ENCODE data around the gene EPG5. TPM values are rescaled to one million over a fixed set of nuclear protein-coding genes. Genes with fewer than 3 reads are reported as not detected.

Gene EPG5
- total RNA-seq: 10 to 100 TPM; 24.3 to 42.2 (median 35.6) TPM

GRCh38 chr18:45967007-45967706 is at the start of gene EPG5:
EPG5 (minus strand) TSS chr18:45967329; CDS start chr18:45967239, 90 bp downstream.
- Histone ChIP-seq H3K36me3 (no peaks in the 10 kb centered on the region), H3K27me3 (no peaks in the 10 kb centered on the region), H3K27ac (peak within 1 kb of the TSS; percentile 78 to 86 (median 82)), H3K4me1 (peaks cover 0 to 32% (median 9%) of the 10 kb centered on the region in 4 donors), H3K4me3 (peak within 1 kb of the TSS; percentile 70 to 94 (median 80)), H3K9me3 (no peaks in the 10 kb centered on the region)
- peak; percentile 97 for DNase-seq
- intact Hi-C loops (cut with DNase I; ENCODE audit: low total_unique reads): no loop called here
- WGBS, 2 donors (ENCODE audit: low coverage in 1 of 2): 0 to 1% methylated on average over 4 to 47 of the region's 50 CpGs
- in situ Hi-C loops (cut with MboI; ENCODE audit: low pct_ligation_motif_present in 1 of 4, low pct_unique_long_range_greater_than_20kb in 1 of 4, low sequenced_read_pairs in 3 of 4): loop anchor here in 2 of 4 donors (10.0 to 25.0 kb wide), 2 partner anchors 108 to 120 kb away; partner anchors contain the start of genes ATP5F1A (in 1 of the 2) and PSTPIP2 (in 1 of the 2)
- TF ChIP-seq POLR2AphosphoS5 (IDR thresholded peaks at IDR 0.05) (peak; percentile 76 to 88 (median 84)), POLR2A (IDR thresholded peaks at IDR 0.05) (peak; percentile 52), CTCF (IDR thresholded peaks at IDR 0.05) (no peak)

- WGBS, 2 donors (ENCODE audit: low coverage in 1 of 2): 52 to 74% methylated on average over 2 to 5 of the region's 5 CpGs
These were observed 46.5 kb upstream of the EPG5 start for GRCh38 chr18:46013484-46014189.

GRCh38 chr18:46010676-46011075 is 43.5 kb upstream of the EPG5 start:
- no peaks in the 10 kb centered on the region for H3K27me3 ChIP-seq
- DNase-seq: no peak
- no peak overlapping the region for H3K4me3 ChIP-seq
- peaks cover 0 to 3% (median 0%) of the 10 kb centered on the region in 4 donors for H3K36me3 ChIP-seq
- no peaks in the 10 kb centered on the region for H3K4me1 ChIP-seq
- in situ Hi-C loops (cut with MboI; ENCODE audit: low pct_ligation_motif_present in 1 of 4, low pct_unique_long_range_greater_than_20kb in 1 of 4, low sequenced_read_pairs in 3 of 4): no loop called here
- no peaks in the 10 kb centered on the region for H3K9me3 ChIP-seq
- intact Hi-C loops (cut with DNase I; ENCODE audit: low total_unique reads): no loop called here
- WGBS, 2 donors (ENCODE audit: low coverage in 1 of 2): 91% methylated on average over 4 of the region's 4 CpGs; no CpG with 5 or more reads in 1 of the 2 donors
- no peak for TF ChIP-seq POLR2A (IDR thresholded peaks at IDR 0.05)
- TF ChIP-seq EP300 (IDR thresholded peaks at IDR 0.05; ENCODE audit: low read depth): no peak
- no peak for TF ChIP-seq CTCF (IDR thresholded peaks at IDR 0.05)
- TF ChIP-seq POLR2AphosphoS5 (IDR thresholded peaks at IDR 0.05): no peak
- no peak overlapping the region for H3K27ac ChIP-seq

More at GRCh38 chr18:46013484-46014189, 46.5 kb upstream of the EPG5 start:
- no peak overlapping the region for H3K27ac ChIP-seq
- no peaks in the 10 kb centered on the region for H3K27me3 ChIP-seq
- no peaks in the 10 kb centered on the region for H3K9me3 ChIP-seq
- H3K36me3 ChIP-seq: peaks cover 0 to 3% (median 0%) of the 10 kb centered on the region in 4 donors
- intact Hi-C loops (cut with DNase I; ENCODE audit: low total_unique reads): no loop called here
- no peak for DNase-seq
- no peak for TF ChIP-seq POLR2A (IDR thresholded peaks at IDR 0.05)
- TF ChIP-seq POLR2AphosphoS5 (IDR thresholded peaks at IDR 0.05): no peak
- no peak for TF ChIP-seq EP300 (IDR thresholded peaks at IDR 0.05; ENCODE audit: low read depth)
- TF ChIP-seq CTCF (IDR thresholded peaks at IDR 0.05): no peak
- in situ Hi-C loops (cut with MboI; ENCODE audit: low pct_ligation_motif_present in 1 of 4, low pct_unique_long_range_greater_than_20kb in 1 of 4, low sequenced_read_pairs in 3 of 4): no loop called here
- H3K4me3 ChIP-seq: no peak overlapping the region
- no peaks in the 10 kb centered on the region for H3K4me1 ChIP-seq

GRCh38 chr18:46010050-46010449 is 42.9 kb upstream of the EPG5 start:
- TF ChIP-seq CTCF (IDR thresholded peaks at IDR 0.05): no peak
- TF ChIP-seq POLR2AphosphoS5 (IDR thresholded peaks at IDR 0.05): no peak
- no peak for TF ChIP-seq EP300 (IDR thresholded peaks at IDR 0.05; ENCODE audit: low read depth)
- no peak for TF ChIP-seq POLR2A (IDR thresholded peaks at IDR 0.05)
- Histone ChIP-seq H3K4me3 (no peak overlapping the region), H3K9me3 (no peaks in the 10 kb centered on the region), H3K27me3 (no peaks in the 10 kb centered on the region), H3K36me3 (peaks cover 0 to 3% (median 0%) of the 10 kb centered on the region in 4 donors), H3K4me1 (no peaks in the 10 kb centered on the region), H3K27ac (no peak overlapping the region)
- intact Hi-C loops (cut with DNase I; ENCODE audit: low total_unique reads) (no loop called here), in situ Hi-C loops (cut with MboI; ENCODE audit: low pct_ligation_motif_present in 1 of 4, low pct_unique_long_range_greater_than_20kb in 1 of 4, low sequenced_read_pairs in 3 of 4) (no loop called here)
- 98% methylated on average over 4 of the region's 4 CpGs; no CpG with 5 or more reads in 1 of the 2 donors for WGBS, 2 donors (ENCODE audit: low coverage in 1 of 2)
- no peak for DNase-seq
